Activated CD4-positive, alpha-beta T cell treated with anti-CD3 and anti-CD28 coated beads, Interleukin-2, amount 50 U/mL, for 48 hours (primary cell): Measurements from ENCODE around the gene CIITA.

Source experiments
- DNase-seq, 2 experiments: peaks; one replicate each; pipeline ENCODE4 v3.0.0-alpha.2; 2020

The CIITA gene

DNA sequence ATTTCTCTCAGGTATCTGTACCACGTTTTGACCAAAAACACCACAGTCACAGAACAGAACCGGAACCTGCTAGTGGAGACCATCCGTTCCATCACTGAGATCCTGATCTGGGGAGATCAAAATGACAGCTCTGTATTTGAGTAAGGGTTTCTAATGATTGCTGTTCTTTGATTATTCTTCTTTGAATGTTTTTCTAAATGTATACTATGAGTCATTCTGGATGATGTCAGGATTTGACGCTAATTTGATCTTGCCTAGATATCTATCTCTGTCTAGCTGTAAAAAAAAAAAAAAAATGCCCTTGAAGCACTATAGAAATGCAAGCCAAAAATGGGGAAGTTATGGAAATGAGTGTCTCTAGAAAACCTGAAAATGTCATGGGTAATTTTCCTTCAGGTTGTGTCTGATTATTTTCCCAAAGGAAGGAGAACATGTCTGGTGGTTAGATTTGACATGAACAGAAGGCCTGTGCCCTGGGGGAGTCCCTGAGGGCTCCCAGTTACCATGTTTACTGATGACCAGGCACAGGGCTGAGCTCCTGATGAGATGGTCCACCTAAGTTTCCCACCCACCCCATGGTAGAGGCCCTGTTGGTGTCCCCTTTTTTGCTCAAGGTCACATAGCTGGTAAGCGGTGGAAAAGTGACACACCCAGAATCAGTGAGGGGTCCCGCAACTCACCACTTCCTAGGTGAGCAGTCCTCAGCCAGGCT, 80.9 kb downstream of the CIITA start:
- no peak for DNase-seq

DNA sequence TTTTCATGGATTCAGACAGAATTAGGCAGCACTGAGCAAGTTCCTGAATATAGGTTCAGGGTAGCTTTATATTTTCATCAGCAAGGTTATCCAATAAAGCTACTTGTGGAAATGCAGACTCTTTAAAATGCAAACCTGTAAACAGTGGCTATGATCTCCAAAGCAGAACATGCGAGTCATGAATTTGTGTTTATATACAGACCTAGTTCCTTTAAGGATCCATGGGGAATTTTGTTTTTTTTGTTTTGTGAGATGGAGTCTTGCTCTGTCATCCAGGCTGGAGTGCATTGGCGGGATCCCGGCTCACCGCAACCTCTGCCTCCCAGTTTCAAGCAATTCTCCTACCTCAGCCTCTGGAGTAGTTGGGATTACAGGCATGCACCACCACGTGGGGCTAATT, 82.2 kb downstream of the CIITA start:
- DNase-seq, result no peak

DNA sequence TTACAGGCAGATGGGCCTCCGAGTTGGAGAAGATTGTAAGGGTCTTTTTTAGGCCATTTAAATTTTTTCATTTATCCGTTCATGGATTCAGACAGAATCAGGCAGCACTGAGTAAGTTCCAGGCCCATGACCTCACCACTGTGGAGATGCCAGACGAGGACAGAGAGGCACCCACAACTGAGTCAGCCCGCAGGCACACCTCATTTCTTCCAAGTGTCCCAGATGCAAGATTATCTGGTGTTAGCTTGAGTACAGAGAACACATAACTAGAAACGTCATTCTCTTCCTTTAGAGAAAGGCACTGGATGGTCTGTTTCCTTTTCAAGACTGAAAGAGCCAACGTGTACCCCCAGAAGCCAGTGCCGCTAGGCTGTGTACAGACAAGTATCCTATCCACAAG, 84.2 kb downstream of the CIITA start:
- peak in 1 of 2 experiments; percentile 61 for DNase-seq

DNA sequence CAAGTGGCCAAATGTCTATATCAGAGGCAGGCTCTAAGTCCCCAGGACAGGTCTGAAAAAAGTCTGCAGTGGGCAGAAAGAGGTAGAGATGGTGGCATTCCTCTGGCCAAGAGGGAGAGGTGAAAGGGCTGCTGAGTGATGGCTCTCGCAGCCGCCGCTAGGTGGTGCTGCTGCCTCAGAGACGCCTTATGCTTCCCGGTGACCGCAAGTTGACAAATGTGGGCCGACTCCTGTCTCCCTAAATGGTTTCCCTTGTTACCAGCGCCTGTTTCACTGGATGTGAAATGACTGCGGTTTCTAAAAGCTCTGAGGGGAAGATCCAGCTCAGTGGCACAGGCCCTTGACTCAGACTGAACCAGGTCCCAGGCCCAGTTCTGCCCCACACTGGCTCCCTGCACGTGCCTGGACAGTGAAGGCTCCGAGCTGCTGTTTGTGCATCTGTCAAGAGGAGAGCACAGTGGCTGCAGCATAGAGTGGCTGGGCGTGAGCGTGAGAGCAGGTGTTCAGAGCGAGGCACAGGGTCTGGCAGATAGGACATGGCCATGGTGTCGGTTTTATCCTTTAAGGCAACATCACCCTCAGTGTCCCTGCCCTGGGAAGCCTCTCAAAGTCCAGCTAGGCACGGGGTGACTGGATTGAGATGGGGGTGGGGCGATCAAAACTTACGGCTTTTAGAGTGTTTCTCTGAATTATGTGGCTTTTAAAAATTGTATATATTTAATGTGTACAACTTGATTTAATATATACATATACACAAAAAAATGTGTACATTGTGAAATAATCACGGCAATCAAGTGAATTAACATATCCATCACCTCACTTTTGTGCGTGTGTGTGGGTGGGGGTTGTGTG, 87.3 kb downstream of the CIITA start:
- peak; percentile 91 to 94 for DNase-seq

DNA sequence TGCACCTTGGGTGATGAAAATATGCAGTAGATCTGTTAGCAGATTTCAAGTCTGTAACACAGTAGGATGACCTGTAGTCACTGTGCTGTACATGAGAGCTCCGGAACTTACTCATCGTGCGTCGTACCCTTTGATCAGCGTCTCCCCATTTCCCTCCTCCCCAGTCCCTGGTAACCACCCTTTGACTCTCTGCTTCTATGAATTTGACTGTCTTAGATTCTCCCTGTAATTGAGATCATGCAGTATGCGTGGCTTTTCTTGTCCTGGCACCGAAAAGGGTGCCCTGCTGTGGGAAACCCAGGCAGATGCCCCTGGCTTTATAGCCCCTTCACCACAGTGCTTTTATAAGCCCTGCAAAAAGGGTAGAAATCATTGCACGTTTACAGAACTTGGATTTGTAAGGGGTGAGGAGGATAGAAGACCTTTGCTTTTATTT, 87.9 kb downstream of the CIITA start:
- DNase-seq, result peak; percentile 60 to 78

DNA sequence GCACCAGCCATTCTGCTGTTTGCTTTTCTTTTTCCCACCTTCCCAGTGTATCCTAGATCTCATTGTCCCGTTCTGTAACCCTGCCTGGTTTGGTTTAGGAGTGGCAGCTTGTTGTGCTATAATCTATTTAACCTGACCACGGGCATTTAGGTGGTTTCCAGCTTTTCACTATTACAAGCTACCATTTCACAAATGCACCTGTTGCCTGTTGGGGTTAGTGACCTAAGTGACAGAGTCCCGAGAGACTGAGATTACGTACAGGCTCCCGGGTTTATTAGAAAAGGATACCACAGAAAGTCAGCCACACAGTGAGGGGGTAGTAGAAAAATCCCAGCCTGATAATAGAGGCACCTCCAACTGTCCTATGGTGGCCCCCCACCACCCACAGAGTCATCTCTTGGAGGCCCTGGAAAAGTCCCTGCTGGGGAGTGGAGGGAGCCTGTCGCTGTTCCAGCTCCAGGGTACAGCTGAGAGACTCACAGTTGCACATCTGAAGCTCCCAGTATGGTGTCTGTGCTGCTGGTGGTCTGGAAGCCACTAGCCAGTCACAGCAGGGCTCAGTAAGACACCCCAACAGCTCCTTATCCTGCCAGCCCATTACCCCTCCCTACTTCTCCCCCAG, 88.5 kb downstream of the CIITA start:
- DNase-seq, result peak; percentile 52 to 72

DNA sequence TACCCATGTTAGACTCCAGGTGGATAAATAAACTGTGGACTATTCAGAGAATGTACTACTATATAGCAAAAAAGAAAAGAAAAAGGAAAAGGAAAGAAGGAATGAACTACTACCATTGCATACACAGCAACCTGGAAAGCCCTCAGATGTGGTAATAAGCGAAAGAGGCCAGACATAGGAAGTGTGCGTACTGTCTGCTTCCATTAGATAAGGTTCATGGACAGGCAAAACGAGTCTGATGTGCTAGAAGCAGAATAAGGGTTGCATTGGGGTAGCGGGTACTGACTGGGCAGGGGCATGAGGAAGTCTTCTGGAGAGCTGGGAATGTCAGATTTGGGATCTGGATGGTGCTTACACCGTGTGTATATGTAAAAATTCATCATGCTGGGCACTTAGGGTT, 89.1 kb downstream of the CIITA start:
- no peak for DNase-seq

DNA sequence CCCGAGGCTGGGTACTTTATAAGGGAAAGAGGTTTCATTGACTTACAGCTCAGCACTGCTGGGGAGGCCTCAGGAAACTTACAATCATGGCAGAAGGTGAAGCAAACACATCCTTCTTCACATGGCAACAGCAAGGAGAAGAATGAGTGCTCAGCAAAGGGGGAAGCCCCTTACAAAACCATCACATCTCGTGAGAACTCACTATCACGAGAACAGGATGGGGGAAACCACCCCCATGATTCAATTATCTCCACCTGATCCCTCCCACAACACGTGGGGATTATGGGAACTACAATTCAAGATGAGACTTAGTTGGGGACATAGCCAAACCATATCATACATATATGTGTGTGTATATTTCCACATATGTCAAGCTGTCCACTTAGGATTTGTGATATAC, 89.6 kb downstream of the CIITA start:
- DNase-seq, result peak in 1 of 2 experiments; percentile 49

DNA sequence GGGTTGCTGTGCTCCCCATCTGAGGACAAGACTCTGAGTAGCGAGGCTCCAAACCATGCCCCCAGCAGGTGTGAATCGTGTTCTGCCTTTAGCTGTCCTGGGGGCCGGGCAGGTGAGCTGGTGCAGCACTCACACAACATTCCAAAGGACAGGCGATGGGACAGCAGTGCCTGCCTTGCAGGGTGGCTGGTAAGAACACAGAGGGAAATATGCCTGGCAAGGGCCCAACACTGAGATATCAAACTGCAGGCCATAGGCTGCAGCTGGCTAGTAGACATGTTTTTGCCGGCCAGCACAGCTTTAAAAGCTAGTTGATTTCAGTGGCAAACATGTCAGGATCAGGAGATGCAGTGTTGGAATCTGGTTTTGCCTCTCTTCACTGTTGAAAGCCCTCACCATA, 91.0 kb downstream of the CIITA start:
- DNase-seq, result no peak

DNA sequence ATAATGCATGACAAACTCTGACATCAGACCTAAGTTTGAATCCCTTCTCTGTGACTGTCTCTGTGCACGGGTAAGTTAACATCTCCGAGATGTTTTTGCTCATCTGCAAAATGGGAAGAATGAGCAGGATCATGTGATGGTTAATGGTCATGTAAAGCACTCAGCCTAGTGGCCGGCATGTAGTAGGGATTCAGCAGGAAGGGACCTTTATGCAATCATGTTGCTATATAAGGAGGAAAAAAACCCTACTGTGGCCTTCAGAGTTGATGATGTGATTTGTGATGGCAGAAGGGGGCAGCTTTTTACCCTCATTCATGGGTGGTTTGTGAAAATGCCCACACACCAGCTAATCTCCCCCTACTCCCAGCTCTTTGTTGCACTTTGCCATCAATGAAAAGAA, 91.5 kb downstream of the CIITA start:
- DNase-seq, result no peak

DNA sequence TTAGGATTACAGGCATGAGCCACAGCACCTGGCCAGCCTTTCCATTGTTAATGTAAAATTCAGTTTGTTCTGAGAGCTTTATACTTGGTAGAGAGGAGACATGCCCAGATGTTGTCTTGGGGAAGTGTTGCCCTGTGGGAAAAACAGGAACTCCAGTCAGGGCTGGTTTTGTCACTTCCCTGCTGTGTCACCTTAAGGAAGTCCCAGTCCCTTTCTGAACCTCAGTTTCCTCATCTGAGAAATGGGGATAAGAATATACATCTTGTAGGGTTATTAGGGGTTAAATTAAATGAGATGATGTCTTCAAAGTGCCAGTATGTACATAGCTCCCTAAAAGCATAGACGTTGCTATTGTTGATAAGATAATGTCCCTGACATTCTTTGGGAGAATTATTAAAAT, 92.6 kb downstream of the CIITA start:
- DNase-seq, result no peak

DNA sequence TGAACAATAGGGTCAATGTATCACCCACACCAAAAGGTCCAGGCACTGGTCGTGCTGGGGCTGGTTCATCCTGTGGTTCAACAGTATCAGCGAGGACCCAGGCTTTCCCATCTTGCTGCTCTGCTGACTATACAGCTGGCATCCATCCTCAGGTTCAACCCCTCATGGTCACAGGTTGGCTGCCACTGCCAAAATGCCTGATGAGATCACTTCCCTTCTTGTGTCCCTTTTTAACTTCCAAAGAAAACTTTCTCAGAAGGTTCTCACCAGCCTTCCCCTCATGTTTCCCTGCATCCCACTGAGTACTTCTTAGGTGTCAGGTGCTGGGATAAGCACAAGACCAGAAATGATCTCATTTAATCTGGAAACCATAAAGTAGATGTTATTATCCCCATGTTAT, 93.1 kb downstream of the CIITA start:
- DNase-seq, result no peak

DNA sequence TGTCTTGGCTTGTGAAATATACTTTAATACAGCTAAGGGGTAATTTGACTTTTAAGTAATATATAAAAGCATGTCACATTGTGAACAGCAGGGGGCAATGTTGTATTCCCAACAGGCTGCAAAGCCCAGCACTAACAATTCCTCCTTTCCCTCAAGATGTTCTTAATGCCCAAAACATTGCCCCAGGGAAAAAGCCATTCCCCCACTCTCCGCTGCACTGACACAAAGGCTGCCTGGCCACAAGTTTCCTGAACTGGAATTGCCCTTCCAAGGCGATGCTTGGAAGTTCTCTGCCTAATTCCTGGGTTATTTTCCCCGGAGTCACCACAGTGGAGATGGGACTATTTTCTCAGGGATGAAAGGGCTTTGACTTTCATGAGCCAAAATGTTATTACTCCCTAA, 94.6 kb downstream of the CIITA start:
- DNase-seq, result no peak

DNA sequence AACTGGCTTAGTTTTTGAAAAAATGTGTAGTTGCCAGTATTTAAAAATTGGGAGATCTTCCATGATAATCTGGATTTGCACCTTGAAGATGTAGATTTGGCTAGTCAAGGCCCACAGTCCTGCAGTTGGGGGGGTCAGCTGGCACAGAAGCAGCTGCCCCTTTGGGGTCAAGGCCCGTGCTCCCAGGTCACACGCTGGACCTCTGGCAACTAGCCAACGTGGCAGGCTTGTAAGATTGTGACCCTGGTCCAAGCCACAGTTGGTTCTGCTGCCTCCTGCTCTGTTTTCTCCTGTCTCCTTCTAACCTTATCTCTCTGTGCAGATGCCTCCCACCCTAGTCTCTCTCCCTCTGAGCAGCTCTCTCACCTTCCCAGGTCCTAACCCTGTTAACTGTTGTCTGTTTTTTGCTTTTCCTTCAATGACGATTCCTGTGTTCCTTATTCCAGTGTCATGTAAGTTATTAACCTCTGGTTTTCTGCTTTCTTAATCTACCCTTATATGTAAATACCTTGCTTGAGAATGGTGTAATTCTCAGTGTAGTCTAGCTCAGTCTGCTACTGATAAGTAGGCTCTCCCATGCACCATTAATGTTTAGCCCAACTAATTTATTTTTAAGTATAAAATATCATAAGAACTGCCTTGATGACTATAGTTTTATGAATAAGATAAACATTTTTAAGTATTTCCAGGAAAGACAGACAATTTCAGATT, 95.3 kb downstream of the CIITA start:
- no peak for DNase-seq

DNA sequence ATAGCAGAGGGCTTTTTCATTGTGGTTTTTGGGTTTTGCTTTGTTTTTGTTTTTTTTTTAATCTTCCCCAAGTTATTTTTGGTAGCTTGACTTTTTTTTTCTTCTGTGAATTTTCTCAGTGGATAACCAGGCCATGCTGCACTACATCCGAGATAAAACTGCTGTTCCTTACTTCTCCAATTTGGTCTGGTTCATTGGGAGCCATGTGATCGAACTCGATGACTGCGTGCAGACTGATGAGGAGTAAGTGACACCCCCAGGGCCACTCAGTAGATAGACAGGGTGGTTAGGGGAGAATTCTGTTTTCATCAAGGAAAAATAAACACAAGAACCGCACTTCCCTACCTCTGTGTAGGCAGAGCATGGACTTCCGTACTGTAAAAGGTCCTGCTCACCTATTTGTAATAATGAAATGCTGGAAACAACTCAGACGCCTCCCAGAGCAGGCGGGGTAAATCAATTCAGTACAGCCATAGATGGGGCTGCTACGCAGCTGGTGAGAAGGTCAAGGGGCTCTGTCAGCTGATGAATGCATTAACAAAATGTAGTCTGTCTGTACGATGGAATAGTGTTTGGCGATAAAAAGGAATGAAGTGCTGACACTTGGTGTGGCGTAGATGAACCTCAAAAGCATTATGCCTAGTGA, 95.9 kb downstream of the CIITA start:
- no peak for DNase-seq

DNA sequence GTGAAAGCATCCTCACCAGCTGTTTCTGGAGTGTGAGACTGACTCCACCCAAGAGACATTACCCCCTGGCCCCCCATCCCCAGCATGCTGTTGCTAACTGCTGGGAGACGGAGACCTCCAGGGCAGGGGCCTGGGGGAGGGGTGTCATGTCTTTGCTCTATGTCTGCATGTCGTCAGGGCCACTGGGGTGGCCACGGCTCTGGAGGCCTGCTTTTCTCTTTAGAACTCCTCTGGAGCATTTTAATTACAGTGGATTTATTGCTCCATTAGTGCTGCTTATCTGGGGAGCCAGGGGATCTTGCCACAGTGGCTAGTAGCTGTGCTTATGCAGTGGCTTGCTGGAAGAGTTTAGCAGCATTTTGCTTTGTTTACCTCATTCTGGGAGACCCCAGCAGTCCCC, 99.6 kb downstream of the CIITA start:
- no peak for DNase-seq

DNA sequence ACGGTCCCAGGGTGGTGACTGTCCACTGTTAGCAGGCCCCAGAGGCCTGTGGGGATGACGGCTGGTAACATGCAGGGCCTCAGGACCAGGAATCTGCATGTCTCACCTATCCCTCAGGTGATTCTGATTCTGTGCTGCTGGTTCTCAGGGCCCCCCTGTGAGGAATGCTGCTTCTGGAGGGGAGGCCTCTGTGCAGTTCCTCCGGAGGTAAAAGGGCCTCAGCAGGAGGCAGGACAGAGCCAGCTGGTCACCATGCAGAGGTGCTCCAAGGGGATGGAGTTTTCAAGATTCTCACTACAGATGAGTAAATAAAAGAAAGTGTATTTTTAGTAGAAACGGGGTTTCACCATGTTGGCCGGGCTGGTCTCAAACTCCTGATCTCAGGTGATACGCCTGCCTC, 101.1 kb downstream of the CIITA start:
- no peak for DNase-seq

DNA sequence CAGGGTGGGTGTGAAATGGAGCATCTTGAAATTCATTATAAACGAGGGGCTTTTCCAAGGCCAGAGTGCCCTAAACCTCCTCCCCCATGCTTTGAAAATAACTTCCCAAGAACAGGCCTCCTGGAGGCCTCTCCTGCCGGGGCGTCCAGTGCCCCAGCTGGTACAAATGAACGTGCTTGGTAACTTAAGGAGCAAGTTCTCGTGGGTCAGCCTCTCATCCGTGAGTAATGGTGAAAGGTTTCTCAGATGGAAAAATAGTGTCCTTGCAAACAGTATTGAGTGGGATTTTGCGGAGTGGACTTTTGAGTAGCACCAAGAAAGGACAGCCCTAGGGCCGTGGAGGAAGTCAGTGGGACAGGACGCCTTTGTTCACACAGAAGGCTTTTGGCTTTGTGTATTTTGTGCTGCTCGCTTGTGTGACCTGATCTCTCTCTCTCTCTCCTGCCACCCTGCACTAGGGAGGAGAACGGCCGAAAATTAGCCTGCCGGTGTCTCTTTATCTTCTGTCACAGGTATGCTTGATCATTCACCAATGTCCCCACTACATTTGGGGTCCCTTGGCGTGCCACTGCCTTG, 102.0 kb downstream of the CIITA start:
- no peak for DNase-seq

DNA sequence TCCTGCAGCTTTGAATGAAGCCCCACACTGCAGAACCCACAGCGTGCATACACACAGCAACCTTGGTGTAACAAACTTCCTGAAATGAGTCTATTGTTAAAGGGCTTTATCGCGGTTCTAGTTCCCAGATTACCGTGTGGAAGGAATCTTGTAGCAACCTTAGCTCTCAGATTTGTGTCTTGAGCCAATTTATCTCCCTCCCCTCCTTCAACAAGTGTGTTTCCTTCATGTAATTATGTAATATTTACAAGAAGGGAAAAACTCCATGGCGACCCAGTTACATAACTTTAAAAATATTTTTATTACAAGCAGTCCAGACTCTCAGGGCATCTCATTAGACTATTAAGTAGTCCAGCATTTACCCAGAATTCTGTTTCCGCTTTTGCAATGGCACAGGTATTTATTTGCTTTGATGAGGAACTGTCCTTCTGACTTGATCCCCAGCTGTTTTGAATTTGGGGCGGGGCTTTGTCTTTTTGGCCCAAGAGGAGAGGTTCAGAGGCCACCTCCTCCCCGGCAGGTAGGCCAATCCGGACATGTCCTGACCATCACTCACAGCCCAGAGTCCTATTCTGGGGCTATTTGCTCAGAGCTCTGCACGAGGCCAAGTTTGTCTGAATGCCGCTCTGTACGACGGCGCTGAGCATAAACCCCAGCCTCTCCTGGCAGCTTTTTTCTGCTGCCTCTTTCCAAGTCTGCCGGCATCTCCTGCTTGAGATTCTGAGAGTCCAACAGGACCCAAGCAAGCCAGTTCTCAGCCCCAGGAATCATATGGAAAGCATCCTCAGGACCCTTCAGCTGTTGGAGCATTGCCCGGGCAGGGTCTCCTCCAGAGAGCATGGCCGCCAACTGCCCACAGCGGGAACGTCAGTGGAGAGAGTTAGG, 103.0 kb downstream of the CIITA start:
- DNase-seq, result no peak

DNA sequence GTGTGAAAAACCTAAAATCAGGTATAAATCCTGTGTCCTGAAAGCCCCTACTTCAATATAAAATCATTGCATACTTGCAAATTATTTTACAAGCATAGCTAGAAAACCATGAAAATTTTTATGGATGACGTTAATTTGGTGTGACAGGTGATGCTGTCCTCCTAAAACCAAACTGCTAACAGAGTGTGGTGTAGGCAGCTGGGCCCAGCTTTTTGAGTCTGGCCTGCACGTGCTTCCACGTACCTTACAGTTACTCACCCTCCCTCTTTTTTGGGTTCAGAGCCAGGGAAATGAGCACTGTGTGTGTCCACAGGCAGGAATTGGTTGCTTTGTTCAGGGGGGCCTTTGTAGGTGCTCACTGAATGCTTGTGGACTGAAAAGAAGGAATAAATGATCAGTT, 103.8 kb downstream of the CIITA start:
- no peak for DNase-seq

DNA sequence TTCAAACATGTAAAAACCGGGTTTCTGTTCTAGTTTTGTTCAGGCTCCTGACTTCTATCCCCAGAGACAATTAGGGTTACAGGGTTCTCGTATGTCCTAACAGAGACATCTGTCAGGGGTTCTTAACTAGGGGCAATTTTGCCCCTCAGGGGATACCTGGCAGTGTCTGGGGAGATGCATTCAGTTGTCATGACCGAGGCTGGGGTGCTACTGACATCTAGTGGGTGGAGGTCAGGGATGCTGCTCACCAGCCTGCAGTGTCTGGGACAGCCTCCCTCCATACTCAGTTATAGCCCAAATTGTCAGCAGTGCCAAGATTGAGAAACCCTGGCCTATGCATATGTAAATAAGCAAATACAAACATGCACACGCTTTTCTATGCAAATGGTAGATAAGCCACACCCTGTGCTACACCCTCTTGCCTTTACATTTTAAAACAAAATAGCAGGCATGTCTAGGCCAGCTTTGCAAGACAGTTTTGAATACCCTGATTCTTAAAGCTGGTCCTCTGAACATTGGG, 104.8 kb downstream of the CIITA start:
- DNase-seq, result peak; percentile 59 to 70
